A204.1 (cell line): ENCODE data around the gene LYST.

ENCODE experiments used
- FAIRE-seq: peaks from 2 replicates; lab custom pipeline; 2012; peaks lifted over from hg19 to GRCh38; lab: Jason Lieb, UNC

The LYST gene

GRCh38 chr1:235710687-235711086, 156.0 kb downstream of the LYST start:
- no peak for FAIRE-seq

- FAIRE-seq, result no peak
Observed at GRCh38 chr1:235709018-235709417, 157.7 kb downstream of the LYST start.

GRCh38 chr1:235708390-235708962, 158.2 kb downstream of the LYST start:
- no peak for FAIRE-seq

GRCh38 chr1:235703506-235703905, 163.2 kb downstream of the LYST start:
- FAIRE-seq, result no peak

GRCh38 chr1:235702412-235702811, 164.3 kb downstream of the LYST start:
- FAIRE-seq, result no peak

DNA sequence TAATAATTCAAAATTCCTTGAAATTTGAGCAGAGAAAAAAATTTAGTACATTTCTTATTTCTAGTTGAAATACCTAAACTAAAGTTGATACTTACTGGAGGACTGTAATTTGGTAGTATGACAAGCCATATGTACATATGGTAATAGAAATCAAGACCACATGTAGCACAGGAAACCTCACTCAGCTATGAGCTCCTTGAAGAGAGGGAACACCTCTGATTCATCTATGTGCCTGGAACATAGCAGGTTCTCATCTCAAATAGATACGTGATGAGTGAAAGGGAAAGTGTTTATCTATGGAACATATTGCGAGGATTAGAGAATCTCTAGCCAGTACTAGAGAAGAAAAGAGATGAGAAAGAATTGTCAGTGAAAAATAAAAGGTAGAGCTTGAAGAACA, 169.2 kb downstream of the LYST start:
- FAIRE-seq, result no peak

DNA sequence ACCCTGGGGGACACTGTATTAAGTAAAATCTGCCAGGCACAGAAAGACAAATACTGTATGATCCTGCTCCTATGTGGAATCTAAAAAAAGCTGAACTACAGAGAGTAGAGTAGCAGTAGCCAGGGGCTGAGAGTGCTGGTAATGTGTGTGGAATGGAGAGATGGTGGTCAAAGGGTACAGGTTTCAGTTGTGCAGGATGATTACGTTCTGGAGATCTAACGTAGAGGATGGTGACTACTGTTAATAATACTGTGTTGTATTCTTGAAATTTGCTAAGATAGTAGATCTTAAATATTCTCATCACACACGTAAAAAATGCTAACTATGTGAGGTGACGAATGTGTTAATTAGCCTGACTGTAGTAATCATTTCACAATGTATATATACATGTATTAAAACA, 177.3 kb downstream of the LYST start:
- no peak for FAIRE-seq

DNA sequence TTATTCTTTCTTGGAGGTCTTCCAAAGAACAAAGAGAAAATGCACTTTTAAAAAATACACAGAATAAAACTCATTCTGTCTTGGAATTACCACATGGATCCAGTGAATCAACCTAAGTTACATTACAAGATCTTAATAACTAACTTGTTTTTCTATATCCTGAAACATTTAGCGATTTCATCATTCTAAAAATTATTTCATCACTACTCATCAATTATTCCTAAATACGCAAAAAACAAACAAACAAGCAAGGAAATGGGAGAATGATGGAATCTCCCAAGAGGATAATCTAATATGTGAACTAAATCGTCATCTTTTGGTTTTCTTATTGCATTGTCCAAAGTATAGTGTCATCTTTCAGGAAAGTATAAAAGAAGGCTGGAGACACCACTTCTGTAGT, 178.6 kb downstream of the LYST start:
- no peak for FAIRE-seq

GRCh38 chr1:235683653-235684052, 183.1 kb downstream of the LYST start:
- FAIRE-seq, result no peak

GRCh38 chr1:235682216-235682615, 184.5 kb downstream of the LYST start:
- FAIRE-seq, result no peak

DNA sequence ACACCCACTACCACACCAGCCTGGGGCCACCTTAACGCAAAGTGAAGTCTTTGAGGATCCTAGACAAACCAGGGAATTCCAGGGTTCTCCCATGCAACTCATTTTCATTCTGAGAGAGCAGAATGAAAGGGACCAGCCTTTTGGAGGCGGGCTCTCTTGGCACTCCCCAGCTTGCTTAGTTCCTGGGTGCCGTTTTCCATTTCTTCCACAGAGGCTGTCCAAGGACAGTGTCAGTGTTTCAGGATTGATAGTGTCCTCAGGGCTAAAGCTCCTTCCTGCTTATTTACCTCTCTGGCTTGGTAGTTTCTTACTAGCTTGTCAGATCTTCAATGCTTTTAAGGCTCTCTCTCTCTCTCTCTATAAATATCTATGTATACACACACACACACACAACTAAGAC, 187.1 kb downstream of the LYST start:
- FAIRE-seq, result no peak

DNA sequence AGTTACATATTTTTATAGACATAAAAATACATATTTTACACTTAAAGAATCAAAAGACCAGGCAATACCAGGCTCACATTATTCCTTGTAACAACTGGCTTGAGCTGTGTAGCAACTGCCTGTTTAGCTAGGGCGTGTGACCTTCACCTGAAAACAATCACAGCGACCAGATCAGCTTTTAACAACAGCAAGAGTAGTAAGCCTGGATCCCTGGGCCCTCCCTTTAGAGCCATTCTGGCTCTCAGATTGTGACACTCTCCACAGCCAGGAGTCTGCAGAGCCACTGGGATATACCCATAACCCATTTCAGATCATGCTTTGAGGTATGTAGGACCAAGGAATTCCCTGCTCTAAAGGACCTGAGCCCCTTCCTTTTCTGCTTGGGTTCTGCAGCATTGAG, 187.7 kb downstream of the LYST start:
- no peak for FAIRE-seq

- no peak for FAIRE-seq
Observed at GRCh38 chr1:235675152-235675890, 191.4 kb downstream of the LYST start.

GRCh38 chr1:235673981-235674380, 192.7 kb downstream of the LYST start:
- no peak for FAIRE-seq

- no peak for FAIRE-seq
Observed at GRCh38 chr1:235671992-235672391, 194.7 kb downstream of the LYST start.

GRCh38 chr1:235670157-235670776, 196.4 kb downstream of the LYST start:
- FAIRE-seq, result no peak

- no peak for FAIRE-seq
Observed at GRCh38 chr1:235669277-235669676, 197.4 kb downstream of the LYST start.

DNA sequence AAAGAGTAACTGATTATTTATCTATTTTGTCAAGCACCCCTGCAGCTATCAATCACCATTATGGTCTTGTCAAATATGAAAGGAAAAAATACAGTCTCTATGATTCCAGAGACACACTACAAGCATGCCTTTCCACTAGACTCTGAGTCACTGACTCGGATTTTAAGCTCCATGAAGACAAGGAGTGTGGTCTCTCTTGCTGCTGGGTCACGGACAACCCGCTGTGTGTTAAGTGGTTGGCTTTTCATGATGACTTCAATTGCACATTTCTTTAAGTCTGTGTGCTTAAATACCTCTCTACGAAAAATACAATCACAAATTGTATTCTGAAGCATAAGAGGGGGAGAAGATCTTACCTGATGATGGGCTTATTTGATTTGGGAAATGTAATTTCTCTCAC, 203.1 kb downstream of the LYST start:
- no peak for FAIRE-seq

DNA sequence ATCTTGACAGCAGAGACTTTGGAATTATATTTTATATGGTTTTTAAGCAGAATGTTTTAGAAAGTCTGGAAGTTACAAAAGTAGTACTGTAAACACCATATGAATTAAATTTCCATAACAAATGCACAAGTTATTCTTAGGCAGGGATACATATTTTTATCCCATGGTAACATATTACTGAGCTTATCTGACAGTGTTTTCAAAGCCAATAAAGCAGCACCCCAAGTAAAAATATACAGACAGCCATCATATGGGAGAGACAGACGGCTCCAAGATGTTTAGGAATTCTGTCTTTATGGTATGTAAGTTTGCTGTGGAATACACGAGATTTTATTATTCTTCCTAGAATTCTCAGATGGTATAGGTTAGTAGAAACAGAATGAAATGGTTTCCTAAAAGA, 205.1 kb downstream of the LYST start:
- FAIRE-seq, result no peak

DNA sequence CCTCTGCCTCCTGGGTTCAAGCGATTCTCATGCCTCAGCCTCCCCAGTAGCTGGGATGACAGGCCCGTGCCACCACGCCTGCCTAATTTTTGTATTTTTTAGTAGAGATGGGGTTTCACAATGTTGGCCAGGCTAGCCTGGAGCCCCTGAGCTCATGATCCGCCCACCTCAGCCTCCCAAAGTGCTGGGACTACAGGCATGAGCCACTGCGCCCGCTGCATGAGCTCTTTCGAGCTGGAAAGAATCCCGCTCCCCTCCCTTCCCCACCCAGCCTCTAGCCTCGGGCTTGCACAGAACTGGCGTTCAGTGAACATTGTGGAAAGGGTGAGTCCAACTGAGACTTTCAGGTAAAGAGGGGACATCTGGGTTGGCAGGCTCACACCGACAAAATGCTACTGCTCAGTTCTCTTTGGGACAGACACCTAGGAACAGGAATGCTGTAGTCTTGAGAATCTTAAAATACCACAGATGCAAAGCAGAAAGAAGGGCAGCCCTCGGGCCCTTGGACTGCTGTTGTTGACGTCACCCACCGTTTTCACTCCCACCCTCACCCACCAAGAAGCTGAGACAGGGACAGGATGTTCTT, 207.4 kb downstream of the LYST start:
- no peak for FAIRE-seq

DNA sequence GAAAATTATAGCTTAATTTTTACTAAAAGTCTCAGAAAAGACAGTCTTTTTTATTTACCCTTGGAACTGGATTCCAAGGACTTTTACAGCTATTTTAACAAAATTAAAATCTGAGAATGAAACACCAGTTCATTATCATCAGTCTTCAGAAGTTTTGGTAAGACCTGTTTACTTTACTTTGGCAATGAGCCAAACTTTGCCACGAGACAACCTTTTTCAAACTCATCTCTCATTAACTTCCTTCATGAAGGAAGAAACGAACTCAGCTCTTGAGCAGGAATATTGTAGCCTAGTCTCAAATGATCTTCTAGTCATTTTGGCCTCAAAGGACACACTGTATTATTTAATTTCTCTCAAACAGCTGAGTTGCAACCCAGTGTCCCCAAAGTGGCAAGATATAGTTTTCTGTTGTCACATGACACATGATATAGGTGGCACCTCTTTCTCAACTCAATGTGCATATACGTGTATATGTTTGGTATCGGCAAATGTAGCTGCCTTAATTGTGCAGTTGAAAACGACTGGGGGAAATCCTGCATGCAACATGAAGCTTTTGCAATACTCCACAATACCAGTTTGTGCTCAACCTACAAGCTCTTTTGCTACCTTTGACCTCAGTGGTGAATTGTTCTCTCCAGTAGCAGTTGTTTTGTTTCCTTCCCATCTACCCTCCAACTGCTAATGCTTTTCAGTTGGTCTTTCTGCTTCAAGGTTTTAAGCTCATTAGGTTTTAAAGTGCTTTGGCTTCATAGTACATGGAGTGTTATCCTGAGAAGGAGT, 208.8 kb downstream of the LYST start:
- FAIRE-seq, result no peak

- no peak for FAIRE-seq
Observed at GRCh38 chr1:235657269-235657668, 209.4 kb downstream of the LYST start.

GRCh38 chr1:235652364-235652763, 214.3 kb downstream of the LYST start:
- FAIRE-seq, result no peak
